Activated naive CD4-positive, alpha-beta T cell treated with Interleukin-2 at 50 U/mL for 16 hours (primary cell): ENCODE measurements around the gene PDE3B.
"Not testable (repeated sequence)": the region's sequence is repeated elsewhere in the genome, so short reads cannot be mapped to it uniquely, and the experiment has no call there.

Experiments used
- DNase-seq: peaks from one replicate; pipeline ENCODE4 v3.0.0-alpha.2; 2020

The PDE3B gene

DNA sequence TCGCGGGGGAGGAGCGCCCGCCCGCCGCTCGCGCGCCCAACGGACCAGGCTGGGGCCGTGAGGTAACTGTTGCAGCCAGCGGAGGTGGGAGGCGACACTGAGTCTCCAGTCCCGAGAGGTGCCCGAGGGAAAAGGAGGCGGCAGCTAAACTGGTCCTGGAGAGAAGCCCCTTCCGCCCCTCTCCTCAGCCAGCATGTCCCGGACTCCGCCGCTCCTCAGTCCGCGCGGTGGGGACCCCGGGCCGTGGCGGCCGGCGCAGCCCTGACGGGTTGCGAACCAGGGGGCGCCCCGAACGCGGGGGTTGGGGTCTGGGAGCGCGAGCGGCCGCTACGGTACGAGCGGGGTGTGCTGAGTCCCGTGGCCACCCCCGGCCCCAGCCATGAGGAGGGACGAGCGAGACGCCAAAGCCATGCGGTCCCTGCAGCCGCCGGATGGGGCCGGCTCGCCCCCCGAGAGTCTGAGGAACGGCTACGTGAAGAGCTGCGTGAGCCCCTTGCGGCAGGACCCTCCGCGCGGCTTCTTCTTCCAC is at the start of gene PDE3B:
PDE3B (plus strand) TSS at position 108 of the 529 bp plus-strand sequence; CDS start at position 380, 272 bp downstream.
- DNase-seq, result peak; percentile 76

DNA sequence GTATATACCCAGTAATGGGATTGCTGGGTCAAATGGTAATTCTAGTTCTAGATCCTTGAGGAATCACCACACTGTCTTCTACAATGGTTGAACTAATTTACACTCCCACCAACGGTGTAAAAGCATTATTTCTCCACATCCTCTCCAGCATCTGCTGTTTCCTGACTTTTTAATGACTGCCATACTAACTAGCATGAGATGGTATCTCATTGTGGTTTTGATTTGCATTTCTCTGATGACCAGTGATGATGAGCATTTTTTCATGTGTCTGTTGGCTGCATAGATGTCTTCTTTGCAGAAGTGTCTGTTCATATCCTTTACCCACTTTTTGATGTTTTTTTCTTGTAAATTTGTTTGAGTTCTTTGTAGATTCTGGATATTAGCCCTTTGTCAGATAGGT is 48.3 kb upstream of the PDE3B start:
- DNase-seq, result not testable (repeated sequence)

- no peak for DNase-seq
Observed at GRCh38 chr11:14607713-14608112, 35.9 kb upstream of the PDE3B start.

- no peak for DNase-seq
Observed at GRCh38 chr11:14609902-14610301, 33.7 kb upstream of the PDE3B start.

DNA sequence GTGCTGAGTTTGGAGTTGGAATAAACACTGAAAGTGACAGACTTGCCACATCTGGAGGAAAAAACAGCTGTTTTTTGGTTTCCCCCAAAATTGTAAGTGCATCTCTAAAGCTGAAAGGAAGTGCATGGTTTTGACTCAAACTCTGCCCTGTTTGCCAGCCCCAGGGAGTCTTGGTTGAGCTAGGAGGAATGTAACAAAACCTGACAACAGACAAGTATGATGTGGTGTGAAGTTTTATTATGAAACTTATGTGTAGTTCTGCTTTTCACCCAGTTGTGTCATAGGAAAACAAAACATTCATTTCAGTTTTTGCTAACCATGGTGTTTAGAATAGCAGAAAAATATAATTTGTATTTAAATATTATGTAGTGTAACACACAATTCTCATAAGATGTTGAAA is 31.7 kb upstream of the PDE3B start:
- DNase-seq, result no peak

DNA sequence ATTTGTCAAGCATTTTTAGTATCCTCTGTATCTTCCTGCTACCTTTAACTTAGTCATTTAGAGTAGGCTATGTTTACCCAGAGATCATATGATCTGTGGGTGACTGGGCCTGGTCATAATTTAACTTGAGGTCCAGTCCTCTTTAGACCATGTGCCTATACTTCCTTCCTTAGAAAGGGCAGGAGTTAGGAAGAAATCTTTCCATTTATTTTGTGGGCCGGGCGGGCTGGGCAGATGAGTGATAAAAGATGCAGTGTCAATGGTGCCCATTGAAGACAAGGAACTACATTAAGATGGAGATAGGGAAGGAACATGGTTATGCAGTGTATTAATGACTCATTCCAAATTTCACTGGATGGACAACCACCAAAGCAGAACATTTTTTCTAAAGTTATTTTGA is 30.9 kb upstream of the PDE3B start:
- no peak for DNase-seq

DNA sequence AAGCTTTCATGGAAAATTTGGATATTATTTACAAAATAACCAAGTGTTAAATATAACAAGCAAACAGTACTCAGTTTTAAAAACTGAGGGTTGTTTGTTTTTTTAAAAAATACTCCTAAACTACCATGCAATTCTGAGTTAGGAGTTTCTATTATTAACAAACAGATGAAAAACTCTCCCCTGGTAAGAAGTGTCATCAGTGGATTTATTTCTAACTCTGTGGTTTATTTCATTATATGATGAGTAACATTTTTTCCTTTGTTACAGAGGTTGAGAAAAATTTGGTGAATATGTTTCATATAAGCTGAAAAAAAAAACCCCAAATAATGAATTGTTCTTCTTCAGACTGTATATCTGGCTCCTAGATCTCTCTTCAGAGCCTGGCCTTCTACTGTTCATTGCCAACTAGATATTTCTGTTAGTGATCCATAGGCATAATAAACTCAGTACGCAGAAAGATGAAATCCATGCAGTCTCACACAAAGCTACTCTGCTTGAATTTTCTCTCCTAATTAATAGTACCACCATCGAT is 29.4 kb upstream of the PDE3B start:
- DNase-seq, result no peak

- DNase-seq, result no peak
Observed at GRCh38 chr11:14617241-14618027, 26.2 kb upstream of the PDE3B start.

DNA sequence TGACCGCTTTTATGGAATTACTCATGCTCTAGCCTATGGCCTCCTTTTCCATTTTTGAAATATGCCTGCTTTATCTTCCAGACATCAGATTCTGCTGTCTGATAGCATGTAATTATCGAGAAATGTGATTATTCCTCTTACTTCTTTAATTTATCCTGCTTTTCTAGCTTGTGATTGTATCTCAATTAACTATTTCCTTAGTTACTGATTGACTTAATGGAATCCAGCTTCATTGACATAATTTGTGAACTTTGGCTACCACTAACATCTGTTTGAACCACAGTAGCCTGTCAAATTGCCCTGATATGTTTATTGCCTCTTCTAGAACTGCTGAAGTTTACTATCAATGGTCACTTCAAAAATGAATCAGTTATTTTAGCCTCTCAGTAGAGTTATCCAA is 25.5 kb upstream of the PDE3B start:
- no peak for DNase-seq

- DNase-seq, result no peak
Observed at GRCh38 chr11:14619603-14620531, 23.7 kb upstream of the PDE3B start.

DNA sequence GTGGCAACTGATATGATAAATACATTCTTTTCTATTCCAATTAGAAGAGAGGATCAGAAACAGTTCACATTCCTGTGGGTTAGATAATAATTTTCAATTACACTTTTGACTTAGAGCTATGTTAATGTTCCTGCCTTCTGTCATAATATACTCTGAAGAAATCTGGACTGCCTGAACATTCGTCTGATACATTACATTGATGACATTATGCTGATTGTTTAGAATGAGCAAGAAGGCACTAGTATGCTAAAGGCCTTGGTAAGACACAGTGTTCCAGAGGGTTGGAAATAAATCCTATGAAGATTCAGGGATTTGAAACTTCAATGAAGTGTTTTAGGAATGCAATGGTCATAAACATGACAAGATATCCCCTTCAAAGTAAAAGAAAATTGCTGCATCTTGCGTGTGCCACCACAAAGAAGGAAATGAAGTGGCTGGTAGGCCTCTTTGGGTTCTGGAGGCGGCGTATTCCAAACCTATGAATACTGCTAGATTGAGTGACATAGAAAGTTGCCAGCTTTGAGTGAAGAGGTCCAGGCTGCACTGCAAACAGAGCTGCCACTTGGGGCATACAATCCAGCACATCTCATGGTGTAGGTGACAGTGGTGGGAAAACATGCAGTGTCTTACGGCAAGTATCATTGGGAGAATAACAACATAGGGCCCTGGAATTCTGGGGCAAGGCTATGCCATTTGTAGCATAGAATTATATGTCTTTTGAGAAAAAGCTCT is 21.2 kb upstream of the PDE3B start:
- no peak for DNase-seq

DNA sequence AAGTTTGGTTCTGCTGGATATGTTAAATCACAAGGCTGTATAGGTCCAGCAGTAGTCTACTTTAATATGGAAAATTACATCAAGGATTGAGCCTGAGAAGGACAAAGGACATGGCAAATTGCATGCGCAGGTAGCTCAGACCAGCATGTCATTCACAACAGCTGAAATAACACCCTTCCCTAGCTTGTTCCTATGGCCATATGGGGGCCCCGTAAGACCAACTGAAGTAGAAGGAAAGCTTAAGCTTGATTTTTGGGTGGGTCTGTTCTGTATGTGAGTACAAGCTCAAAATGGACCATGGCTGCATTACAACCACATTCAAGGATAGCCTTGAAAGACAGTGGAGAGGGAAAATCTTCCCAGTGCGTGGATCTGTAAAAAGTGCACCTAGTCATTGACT is 20.6 kb upstream of the PDE3B start:
- no peak for DNase-seq

GRCh38 chr11:14625586-14626205 is 17.9 kb upstream of the PDE3B start:
- no peak for DNase-seq

- DNase-seq, result no peak
Observed at GRCh38 chr11:14626650-14627049, 17.0 kb upstream of the PDE3B start.

- DNase-seq, result peak; percentile 19
Observed at GRCh38 chr11:14633506-14634224, 9.9 kb upstream of the PDE3B start.

DNA sequence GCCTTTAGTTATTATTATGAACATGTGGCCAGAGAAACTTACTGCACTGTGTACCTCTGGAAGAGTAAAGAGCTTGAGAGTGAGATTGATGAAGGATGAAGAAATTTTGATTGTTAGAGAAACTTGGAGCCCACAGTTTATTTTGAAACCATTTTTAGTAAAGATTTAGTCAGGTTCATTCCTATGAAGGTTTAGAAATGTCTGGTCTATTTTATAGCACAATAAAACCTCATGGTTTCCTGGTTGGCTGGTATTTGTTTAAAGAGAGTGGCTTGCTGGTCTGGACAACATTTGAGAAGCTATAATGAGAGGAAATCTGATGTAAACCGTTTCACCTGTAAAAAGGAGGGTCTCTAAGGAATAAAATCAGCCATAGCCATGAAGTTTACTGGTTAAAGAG is 8.8 kb upstream of the PDE3B start:
- no peak for DNase-seq

GRCh38 chr11:14635546-14635945 is 8.1 kb upstream of the PDE3B start:
- DNase-seq, result no peak

DNA sequence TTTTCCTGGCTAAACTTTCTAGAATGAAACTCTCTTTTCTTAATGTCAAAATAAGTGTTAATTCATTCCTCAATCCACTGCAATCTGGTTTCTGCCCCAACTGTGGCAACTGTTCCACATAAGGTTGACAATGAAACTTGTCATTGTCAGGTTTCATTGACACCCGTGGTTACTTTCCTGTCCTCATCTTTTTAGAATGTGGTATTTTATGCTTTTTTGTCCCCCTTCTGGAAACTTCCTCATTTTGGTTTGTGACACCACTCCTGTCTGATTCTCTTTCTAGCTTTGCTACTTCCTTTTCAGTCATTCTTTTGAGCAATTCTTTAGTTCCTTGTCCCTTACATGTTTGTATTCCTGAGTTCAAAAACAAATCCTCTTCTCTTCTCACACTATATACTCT is 7.5 kb upstream of the PDE3B start:
- no peak for DNase-seq

DNA sequence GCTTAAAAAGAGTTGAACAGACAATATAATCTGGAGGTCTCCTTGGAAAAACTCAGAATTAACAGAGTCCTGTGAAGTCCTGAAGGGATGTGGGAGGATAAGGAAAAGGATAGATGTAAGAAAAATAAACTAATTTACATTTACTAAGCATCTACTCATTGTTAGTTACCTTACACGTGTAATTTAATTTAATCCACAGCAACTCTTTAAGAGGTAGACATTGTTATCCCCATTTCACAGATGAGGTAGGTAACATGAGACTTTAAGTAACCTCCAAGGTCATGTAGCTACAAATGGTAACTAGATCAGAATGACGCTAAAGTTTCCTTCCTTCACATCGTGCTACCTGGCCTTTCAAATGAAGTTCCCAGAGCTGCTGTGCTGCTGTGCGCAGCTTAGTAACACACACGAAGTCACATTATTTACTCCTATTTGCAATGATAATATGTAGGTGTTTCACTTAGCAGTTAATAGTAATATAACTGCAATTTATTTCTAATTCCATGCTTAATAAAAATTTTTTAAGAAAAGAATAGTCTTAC is 5.7 kb upstream of the PDE3B start:
- DNase-seq, result no peak

DNA sequence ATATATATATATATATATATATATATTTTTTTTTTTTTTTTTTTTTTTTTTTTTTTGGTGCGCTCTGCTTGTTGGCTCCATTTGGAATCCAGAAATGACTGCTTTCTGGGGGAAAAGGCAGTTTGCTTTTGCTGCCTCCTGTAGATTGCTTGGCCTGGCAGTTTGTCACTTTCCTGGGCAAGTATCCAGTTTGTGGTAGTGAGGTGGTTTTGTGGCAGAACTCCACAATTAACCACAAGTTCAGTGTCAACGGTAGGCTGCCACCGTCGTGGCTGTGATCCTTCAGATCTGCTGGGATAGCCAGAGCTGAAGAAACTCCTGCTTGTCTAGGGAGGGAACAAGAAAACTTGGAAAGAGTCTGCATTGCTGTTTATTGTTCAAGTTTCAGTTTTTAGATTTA is 5.0 kb upstream of the PDE3B start:
- DNase-seq, result no peak

DNA sequence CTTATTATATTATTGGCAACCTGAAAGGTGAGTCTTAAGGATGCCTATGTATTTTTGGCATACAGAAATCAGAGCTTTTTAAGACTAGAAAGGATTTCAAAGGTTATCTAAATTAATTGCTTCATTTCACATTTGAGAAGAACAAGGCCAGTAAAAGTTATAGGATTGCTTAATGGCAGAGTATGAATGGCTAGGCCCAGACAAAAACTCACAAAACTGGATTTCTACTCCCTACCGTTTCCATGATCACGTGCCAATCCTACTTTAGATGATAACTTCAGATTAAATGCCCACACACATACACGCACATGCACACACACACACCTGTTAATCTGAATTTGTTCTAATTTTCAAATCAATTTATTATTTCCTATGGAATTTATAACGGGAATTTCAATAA is 1.8 kb upstream of the PDE3B start:
- no peak for DNase-seq
